Brain microvascular endothelial cell (primary cell): ENCODE data around the gene CCDC178.
"Not testable (repeated sequence)": the region's sequence is repeated elsewhere in the genome, so short reads cannot be mapped to it uniquely, and the experiment has no call there.

ENCODE experiments used
- DNase-seq: peaks from one replicate; pipeline ENCODE4 v3.0.0-alpha.2; 2020
- H3K27ac ChIP-seq: fragments of 250-450 bp; sonication (Bioruptor Pico); 2 replicates; pipeline ENCODE4 v1.5.1; 2020; ENCODE audit warnings: mild to moderate bottlenecking, moderate library complexity
- H3K27me3 ChIP-seq: fragments of 250-450 bp; sonication (Bioruptor Pico); replicated peaks from 2 replicates; pipeline ENCODE4 v1.5.1; 2020; ENCODE audit warnings: mild to moderate bottlenecking
- H3K36me3 ChIP-seq: fragments of 250-450 bp; sonication (Bioruptor Pico); replicated peaks from 2 replicates; pipeline ENCODE4 v1.5.1; 2020; ENCODE audit warnings: mild to moderate bottlenecking
- H3K4me3 ChIP-seq: 2 replicates; pipeline ENCODE4 v1.5.1; 2011; ENCODE audit warnings: low read depth, mild to moderate bottlenecking, control low read depth, low read length, moderate library complexity
- in situ Hi-C: cut with HindIII; loops from 2 replicates; pipeline ENCODE4 v1.10.0; 2017; ENCODE audit warnings: low sequenced_read_pairs, low pct_ligation_motif_present
- TF ChIP-seq, protein P1 (sequence below): IDR thresholded peaks from 2 replicates; pipeline ENCODE4 v1.5.1; 2011; ENCODE audit warnings: low read depth, mild to moderate bottlenecking, moderate library complexity, low read length, control low read depth, inconsistent platforms; ENCODE audit errors: missing control alignments

CCDC178 gene

DNA sequence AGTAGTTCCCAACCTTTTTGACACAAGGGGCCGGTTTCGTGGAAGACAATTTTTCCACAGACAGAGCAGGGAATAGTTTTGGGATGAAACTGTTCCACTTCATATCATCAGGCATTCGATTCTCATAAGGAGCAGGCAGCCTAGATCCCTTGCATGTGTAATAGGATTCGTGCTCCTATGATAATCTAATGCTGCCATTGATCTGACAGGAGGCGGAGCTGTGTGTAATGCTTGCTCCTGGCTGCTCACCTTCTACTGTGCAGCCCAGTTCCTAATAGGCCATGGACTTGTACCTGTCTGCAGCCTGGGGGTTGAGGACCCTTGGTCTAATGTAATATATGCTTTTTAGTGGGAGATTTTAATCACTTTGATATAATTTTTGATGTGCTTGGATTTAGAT, 479.0 kb downstream of the CCDC178 start:
- Histone ChIP-seq H3K27ac (no peak overlapping the region), H3K36me3 (no peaks in the 10 kb centered on the region), H3K27me3 (no peaks in the 10 kb centered on the region), H3K4me3 (no peak overlapping the region)
- DNase-seq = no peak
- TF ChIP-seq, protein P1, sequence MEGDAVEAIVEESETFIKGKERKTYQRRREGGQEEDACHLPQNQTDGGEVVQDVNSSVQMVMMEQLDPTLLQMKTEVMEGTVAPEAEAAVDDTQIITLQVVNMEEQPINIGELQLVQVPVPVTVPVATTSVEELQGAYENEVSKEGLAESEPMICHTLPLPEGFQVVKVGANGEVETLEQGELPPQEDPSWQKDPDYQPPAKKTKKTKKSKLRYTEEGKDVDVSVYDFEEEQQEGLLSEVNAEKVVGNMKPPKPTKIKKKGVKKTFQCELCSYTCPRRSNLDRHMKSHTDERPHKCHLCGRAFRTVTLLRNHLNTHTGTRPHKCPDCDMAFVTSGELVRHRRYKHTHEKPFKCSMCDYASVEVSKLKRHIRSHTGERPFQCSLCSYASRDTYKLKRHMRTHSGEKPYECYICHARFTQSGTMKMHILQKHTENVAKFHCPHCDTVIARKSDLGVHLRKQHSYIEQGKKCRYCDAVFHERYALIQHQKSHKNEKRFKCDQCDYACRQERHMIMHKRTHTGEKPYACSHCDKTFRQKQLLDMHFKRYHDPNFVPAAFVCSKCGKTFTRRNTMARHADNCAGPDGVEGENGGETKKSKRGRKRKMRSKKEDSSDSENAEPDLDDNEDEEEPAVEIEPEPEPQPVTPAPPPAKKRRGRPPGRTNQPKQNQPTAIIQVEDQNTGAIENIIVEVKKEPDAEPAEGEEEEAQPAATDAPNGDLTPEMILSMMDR = no peak
- in situ Hi-C loops = no loop called here

DNA sequence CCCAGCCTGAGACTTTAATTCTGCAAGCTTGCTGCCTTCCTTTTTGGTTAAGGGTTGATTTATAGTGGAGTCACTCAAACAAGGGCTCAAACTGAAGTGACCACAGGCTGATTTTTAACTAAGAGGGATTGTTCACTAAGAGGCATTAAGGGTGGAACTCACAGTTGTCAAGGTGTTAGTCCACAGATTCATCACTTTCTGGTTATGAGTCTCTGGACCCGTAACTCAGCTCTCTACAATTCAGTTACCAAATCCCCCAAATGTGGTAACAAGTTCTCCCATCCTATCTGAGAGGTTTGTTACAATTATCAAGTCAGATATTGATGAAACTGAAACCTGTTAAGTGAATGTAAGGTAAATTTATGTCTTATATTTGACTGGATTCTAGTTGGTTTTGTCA, 481.8 kb downstream of the CCDC178 start:
- in situ Hi-C loops = no loop called here
- DNase-seq = no peak
- Histone ChIP-seq H3K27me3 (no peaks in the 10 kb centered on the region), H3K36me3 (no peaks in the 10 kb centered on the region), H3K4me3 (no peak overlapping the region), H3K27ac (no peak overlapping the region)
- TF ChIP-seq, protein P1 = no peak

DNA sequence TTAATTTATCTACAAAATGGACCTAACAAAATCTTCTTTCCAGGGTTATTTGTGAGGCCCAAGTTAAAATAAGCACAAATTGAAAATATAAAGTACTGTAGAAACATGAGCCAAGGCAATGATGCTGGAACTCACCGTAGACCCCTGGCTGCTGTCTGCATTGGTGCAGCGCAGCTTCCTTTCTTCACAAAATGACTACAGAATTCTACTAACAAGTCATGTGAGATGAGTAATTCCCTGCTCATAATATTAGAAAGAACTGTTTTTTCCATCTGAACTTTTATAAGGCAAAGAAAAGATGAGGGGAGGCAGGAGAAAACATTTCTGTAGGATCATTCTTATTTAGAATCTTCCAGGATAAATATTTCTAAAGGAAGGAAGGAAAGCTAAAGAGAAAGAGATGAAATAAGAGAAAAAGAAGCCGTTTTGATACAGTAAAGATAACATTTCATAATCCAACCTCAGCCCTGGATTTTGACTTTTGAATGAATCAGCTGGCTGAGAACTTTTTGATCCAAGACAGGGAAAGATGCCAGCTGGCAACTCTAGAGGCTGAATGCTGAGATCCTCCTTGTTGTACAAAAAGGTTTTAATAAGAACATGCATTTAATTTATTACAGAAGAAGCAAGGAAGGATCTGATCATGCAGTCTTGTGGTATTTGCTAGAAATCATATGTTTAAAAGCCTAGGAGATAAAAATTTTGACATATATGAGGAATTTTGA, 483.8 kb downstream of the CCDC178 start:
- TF ChIP-seq, protein P1 = peak; percentile 85
- Histone ChIP-seq H3K27me3 (no peaks in the 10 kb centered on the region), H3K27ac (no peak overlapping the region), H3K36me3 (no peaks in the 10 kb centered on the region), H3K4me3 (no peak overlapping the region)
- in situ Hi-C loops = no loop called here
- peak; percentile 22 for DNase-seq

DNA sequence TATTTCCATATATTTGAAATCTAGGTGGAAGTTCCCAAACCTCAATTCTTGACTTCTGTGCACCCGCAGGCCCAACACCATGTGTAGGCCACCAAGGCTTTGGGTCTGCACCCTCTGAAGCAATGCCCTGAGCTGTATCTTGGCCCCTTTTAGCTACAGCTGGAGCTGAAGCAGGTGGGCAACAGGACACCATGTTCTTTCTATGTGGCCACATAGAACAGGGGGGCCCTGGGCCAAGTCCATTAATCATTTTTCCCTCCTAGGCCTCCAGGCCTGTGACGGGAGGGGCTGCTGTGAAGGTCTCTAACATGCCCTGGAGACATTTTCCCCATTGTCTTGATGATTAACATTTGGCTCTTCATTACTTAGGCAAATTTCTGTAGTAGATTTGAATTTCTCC, 488.2 kb downstream of the CCDC178 start:
- DNase-seq, in situ Hi-C loops, H3K27ac ChIP-seq, H3K4me3 ChIP-seq, H3K27me3 ChIP-seq, H3K36me3 ChIP-seq: not testable (repeated sequence)

DNA sequence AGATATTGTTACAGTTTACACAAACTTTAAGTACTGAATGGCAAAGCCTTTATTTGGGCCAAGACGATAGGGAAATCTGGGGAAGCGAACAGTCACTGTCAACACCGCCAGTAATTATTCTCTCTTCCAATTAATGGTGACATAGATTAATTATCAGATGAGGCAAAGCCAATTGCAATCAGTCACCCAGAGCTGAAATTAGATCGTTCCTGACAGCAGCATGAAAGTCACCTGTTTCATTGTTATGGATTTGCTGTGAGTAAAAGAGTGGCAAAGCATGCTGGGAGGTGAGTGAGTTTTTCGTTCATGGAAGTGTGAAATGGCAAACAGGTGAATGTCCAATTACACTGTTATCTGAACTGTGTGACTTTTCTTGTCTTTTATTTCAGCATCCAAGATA, 502.9 kb downstream of the CCDC178 start:
- Histone ChIP-seq H3K36me3 (no peaks in the 10 kb centered on the region), H3K4me3 (no peak overlapping the region), H3K27me3 (no peaks in the 10 kb centered on the region), H3K27ac (no peak overlapping the region)
- TF ChIP-seq, protein P1 = no peak
- no peak for DNase-seq
- in situ Hi-C loops = no loop called here

DNA sequence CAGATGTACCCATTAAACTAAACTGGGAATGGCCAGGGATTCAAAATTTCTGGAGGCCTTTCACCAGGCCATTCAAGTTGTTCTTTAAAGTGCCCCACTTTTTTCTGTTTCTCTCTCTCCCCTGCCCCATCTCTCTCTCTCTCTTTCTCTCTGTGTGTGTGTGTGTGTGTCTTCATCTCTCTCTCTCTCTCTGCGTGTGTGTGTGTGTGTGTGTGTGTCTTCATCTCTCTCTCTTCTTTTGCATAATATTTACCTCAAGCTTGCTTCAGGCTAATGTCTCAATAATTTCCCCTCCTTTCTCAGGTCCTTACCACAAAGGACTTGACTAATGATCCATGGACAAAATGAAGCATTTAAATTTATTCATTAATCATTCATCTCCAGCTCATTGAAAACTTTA, 503.5 kb downstream of the CCDC178 start:
- in situ Hi-C loops = no loop called here
- Histone ChIP-seq H3K4me3 (no peak overlapping the region), H3K27me3 (no peaks in the 10 kb centered on the region), H3K36me3 (no peaks in the 10 kb centered on the region), H3K27ac (no peak overlapping the region)
- no peak for DNase-seq
- TF ChIP-seq, protein P1 = no peak
